SK-MEL-5 (cell line): ENCODE measurements around the gene PIPOX. TPM values are rescaled to one million over a fixed set of nuclear protein-coding genes. Genes with fewer than 3 reads are reported as not detected.
A peak's percentile ranks its signal among the peaks of the same experiment; 100 is the strongest.

ENCODE experiments used
- DNase-seq: peaks from one replicate; pipeline ENCODE4 v3.0.0-alpha.2; 2016; ENCODE audit warnings: low read depth, low spot score
- in situ Hi-C: cut with HindIII; loops from 2 replicates; pipeline ENCODE4 v1.10.0; 2016; ENCODE audit warnings: low sequenced_read_pairs, high pct_unique_total_duplicates, low pct_unique_long_range_greater_than_20kb
- total RNA-seq: library from RNA; depleted of rRNA; stranded (reverse); fragments of >200 nt; shearing (Covaris generic); gene quantifications from 2 replicates; pipeline ENCODE4 v1.2.3, GENCODE V29; 2014

Gene PIPOX
- total RNA-seq, 1 experiment from 2014 or later, result 0.21 TPM

DNA sequence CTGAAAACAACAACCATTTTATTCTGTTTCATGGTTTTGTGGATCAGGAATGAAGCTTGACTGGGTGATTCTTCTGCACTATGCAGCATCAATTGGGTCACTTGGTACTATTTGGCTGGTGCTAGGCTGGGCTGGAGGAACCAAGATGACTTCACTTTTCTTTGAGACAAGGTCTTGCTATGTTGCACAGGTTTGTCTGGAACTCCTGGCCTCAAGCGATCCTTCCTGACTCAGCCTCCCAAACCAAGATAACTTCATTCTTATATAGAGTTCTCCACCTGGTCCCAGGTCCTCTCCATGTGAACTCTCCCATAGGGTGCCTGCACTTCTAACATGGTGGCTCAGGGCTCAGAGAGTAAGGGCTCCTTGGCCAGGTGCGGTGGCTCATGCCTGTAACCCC is 1.9 kb upstream of the PIPOX start:
- in situ Hi-C loops, result no loop called here

DNA sequence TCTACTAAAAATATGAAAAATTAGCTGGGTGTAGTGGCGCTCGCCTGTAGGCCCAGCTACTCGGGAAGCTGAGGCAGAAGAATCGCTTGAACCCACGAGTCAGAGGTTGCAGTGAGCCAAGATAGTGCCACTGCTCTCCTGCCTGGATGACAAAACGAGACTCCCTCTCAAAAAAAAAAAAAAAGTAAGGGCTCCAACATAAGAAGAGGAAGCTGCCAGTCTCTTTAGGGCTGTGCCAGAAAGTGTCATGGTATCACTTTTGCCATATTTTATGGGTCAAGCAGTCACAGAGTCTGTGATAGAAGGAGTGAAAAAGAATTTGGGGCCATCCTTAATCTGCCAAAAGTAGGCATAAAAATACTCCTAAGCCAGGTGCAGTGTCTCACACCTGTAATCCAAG is 1.4 kb upstream of the PIPOX start:
- DNase-seq, result no peak
- in situ Hi-C loops, result no loop called here

More for the DNA sequence above, 1.9 kb upstream of the PIPOX start:
- DNase-seq, result no peak

DNA sequence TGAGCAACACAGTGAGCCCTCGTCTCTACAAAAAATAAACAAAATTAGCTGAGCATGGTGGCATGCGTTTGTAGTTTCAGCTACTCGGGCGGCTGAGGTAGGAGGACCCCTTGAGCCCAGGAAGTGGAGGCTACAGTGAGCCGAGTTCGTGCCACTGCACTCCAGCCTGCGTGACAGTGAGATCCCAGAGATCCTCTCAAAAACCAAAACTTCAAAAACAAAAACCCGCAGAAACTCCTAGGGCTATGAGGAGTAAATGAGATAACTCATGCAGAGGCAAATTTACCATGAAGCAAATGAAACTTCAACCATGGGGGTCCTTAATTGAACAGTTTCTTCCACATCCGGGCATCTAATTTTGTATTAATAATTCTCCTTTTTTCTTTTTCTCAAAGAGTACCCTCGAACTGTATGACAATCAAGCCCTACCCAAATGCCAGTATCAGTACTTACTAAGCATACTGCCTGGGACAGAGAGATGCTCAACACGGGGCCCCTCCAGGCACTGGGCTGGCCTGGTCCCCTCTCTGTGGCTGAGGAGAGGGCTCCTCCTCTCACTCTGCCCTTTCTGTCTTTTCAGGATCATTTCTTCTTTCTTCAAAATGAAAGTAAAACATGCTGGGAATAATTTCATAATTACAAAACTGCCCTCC is 789 bp upstream of the PIPOX start:
- in situ Hi-C loops, result no loop called here
- DNase-seq, result no peak

DNA sequence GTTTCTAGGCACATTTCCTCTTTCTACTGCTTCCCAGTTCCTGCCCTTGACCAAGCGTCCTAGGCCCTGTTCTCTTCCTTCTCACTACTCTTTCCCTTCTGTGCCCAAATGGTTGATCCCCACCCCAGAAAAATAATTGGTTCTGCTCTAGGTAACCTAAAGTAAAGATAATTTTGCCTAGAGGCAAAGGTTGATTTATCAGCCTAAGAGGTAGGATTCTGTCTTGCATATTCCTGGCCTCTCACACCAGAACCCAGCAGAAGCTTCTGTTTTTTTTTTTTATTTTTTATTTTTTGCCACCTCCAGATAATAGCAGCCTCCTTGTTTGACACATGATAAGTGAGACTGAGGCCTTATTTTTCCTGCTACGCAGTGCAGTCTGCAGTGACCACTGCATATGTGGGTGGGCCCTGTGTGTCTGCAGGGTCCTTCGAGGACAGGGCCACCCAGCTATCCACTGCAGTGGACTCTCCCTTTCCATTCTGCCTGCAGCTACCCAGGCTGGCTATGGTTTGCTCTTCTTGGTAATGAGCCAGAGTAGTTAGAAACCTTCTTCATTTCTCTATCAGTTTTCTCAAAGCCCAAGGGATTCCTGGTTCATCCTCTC is 701 bp downstream of the PIPOX start:
- in situ Hi-C loops, result no loop called here
- DNase-seq, result no peak

DNA sequence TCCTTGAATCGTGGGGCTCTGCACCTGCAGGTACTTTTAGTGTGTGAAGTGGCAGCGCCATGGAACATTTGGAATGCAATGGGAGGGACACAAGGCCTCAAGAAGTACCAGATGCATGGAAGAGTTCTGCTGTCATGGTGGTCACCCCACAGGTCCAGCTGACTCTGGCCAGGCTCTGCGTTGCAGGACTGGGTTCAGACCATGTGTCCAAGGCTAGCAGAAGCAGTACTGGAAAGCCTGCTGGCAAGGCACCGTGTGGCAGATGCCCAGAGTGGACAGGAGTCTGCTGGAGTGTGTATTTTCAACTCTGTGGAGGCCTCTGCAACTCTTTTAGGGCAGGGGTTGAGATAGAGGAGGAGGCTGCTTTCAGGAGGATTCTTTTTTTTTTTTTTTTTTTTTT is 2.1 kb downstream of the PIPOX start:
- DNase-seq, result no peak
- in situ Hi-C loops, result no loop called here

DNA sequence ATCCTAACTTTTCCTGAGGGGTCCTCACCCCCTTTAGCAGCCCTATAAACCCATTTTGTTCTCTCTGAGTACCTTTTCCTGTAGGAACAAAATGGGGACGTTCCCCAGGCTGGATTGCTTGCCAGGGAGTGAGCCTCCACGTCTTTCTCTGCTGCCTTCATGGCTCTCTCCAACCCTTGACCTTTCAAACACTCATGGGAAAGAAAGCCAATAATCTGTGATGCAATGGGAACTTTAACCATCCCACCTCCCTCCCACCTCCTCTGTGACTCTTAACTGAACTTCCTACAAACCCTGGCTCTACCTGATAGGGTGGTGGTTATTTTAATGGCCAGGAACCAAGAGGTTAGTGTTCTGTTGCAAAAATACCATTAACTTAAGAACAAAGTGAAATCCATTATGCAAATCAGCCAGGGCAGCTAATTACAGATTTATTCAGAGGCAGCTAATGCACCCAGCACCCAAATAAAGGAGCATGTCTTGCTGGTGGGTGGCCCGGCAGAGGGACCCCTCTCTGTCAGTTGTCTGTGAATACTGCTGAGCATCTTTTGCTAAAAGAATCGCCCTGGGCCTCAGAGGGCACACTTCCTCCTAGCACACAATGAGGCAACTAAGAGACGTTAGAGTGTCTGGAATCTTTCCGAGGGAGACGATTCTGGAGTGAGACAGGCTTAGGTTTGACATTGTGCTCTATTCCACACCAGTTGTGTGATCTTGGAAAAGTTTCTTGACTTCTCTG is 3.0 kb downstream of the PIPOX start:
- in situ Hi-C loops, result no loop called here
- no peak for DNase-seq

DNA sequence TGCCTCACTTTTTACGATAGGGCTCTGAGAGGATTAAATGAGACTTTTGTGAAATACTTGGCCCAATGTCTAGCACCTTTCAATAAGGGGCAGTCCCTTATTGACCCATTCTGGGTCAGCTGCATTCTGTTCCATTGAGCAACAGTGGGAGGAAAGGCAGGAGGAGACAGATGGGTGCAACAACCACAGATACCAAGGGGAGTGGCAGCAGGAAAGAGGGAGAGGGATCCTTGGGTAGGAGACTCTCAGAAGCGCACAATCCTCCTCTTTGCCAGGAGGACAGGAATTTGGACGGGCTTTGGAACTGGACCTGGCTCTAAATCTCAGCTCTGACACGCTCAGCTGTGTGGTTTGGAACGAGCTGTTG is 3.5 kb downstream of the PIPOX start:
- no peak for DNase-seq
- in situ Hi-C loops, result no loop called here

DNA sequence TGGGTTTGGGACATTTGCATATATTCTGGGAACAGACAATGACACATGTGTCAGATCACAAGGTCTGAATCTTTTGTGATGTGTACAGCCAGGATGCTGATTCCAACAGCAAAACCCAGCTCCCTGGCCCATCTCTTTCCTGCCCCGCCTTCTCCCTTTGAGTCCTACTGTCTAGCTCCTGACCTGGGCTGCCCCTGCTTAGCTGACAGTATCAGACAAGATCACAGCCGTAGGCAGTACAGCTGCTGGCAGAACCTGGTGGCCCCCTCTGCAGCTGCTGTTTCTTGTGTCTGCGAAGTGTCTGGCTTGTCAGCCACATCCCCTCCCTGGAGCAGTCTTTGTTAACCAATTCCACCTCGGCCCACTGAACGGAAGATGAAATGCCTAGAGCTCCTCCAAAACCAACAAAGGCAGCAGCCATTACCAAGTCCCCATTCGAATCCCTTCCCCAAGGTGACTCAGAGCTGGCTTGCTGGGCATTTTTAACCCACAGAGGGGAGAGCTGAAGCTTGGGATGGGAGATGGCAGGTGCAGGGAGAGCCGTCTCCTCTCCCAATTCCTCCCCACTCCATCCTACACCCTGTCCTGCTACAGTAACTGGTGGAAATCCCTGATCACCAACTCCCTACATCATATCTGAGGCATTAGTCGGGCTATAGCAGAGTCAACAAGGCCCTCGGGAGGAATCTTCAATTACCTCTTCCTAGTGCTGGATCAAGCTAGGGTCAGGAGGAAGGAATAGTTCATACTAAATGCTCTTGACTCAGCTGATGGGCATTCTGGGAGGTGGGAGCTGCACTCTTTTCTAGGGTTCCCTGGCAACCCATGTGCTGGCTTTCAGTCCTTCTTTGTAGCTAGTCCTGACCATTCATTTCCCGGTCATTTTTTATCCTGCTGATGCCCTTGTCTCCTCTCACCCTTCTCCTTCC is 5.8 kb downstream of the PIPOX start:
- in situ Hi-C loops, result no loop called here
- no peak for DNase-seq

DNA sequence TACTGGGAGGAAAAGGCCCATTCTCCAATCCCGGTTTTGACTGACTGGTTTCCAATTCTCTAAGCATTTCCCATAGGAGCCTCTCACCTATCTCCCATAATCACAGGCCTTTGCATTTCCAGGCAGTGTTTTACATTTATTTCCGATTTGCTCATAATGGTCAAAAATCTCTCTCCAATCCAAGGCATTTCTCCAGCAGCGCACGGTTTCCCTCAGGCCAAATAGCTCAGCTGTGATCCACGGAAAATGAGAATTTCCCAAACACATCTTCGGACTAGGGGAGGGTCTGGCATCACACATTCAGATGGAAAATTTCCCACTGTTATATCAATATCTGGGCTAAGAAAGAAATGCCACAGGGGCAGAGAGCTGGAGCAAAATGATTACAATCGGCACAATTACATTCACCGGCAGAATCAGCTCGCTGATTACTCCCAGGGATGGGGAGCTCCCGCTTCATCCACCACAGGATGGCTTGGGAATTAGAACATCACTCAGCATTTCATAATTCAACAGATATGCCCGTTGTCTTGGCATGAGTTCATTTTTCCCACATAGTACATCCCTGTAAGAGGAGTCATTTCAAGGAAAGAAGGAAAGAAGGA is 6.7 kb downstream of the PIPOX start:
- no peak for DNase-seq
- in situ Hi-C loops, result no loop called here

DNA sequence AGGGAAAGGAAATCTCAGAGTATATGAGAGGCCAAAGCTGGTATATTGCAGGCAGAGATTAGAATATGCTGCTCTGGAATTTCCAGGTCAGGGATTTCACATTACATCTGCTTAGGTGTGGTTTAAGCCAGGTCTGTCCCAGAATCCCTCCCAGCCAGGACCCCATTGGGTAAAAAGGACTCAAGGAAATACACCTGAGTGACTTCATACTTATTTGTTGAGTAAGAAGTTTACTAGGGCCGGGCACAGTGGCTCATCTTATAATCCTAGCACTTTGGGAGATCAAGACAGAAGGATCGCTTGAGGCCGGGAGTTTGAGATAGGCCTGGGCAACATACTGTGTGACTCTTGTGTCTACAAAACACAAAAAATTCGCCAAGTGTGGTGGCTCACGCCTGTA is 7.2 kb downstream of the PIPOX start:
- DNase-seq, result no peak
- in situ Hi-C loops, result no loop called here

DNA sequence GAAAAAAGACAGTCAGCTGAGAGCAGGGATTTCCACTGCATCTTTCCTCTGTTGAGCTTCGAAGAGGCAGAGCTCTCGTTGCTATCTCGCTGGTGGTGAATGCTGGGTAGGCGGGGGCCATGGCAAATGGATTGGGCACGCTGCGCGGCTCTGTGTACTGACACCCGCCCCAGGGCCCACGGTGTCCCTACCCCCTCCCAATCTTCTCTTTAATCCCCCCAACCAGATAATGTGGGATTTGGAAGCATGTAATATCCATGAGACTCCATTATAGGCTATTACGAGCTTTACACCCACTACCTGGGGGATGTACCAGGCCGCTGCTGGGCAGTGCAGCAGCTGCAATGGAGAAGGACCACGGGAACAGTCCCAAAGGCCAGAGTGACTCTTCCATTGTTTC is 8.3 kb downstream of the PIPOX start:
- no peak for DNase-seq
- in situ Hi-C loops, result no loop called here

DNA sequence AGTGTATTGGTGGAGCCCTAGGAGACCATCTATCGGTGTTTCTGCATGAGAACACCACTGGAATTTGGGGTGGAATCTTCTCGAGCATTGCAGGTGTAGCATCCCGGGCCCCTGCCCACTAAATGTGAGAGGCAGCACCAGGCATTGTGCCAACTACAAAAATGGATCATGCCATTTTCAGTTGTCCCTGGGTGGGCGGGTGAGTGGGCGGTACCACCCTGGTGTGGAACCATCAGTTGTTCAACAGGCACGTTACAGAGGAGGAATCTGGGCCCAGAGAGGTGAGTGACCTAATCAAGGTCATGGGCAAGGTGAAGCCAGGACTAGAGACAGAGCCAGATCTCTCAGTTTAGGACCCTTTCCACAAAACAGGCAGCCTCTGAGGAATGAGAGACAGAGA is 8.8 kb downstream of the PIPOX start:
- in situ Hi-C loops, result no loop called here
- DNase-seq, result no peak

DNA sequence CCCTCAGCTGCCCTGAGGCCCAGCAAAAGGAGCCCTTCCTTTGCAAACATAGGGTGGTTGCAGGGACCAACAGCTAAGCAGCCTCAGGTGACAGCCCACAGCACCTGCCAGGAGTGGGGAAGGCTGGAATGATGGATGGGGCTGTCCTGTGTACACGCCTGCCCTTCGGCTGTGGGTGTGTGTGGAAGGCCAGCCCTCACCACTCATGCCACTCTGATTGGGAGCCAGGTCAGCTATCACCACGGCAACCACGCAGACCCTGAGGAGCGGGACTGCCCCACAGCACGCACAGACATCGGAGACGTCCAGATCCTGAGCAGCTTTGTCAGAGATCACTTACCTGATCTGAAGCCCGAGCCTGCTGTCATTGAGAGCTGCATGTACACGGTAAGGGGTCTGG is 11.9 kb downstream of the PIPOX start:
- DNase-seq, result no peak
- in situ Hi-C loops, result no loop called here

DNA sequence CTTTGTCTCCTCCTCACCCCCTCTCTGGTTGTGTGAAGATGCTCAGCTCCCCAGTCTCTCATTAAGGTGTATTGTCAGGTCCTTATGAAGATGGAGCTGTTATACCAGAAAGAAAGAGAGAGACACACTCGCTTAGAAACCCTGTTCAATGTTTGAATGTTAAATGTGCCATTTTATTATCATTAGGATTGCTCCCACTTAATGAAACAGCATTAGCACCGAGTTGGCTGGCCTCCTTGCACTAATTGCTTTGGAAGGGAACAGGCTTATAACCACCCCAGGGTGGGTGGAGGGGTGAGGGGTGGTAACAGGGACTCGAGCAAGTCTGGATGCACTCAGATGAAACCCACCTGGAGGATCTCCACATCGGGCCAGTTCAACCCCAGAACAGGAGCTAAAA is 14.4 kb downstream of the PIPOX start:
- DNase-seq, result no peak
- in situ Hi-C loops, result no loop called here

DNA sequence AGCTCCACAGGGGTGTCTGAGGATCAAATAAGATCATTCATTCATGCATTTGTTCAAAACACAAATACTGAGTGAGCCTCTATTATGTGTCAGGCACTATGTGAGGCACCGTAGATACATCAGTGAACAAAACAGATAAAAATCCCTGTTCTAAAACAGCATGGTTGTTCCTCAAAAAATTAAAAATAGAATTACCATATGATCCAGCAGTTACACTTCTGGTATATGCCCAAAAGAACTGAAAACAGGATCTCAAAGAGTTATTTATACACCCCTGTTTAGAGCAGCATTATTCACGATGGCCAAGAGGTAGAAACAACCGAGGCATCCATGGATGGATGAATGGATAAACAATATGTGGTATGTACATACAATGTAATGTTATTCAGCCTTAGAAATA is 15.4 kb downstream of the PIPOX start:
- in situ Hi-C loops, result no loop called here
- DNase-seq, result no peak

DNA sequence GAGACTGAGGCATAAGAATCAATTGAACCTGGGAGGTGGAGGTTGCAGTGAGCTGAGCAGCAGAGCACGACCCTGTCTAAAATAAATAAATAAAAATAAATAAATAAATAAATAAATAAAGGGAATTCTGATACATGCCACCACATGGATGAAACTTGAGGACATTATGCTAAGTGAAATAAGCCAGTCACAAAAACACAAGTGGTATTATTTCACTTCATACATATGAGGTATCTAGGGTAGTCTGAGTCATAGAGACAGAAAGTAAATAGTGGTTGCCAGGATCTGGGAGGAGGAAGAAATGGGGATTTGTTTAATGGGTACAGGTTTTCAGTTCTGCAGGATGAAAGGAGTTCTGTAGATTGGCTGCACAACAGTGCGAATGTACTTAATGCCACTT is 16.3 kb downstream of the PIPOX start:
- peak; percentile 5 for DNase-seq
- in situ Hi-C loops, result no loop called here

DNA sequence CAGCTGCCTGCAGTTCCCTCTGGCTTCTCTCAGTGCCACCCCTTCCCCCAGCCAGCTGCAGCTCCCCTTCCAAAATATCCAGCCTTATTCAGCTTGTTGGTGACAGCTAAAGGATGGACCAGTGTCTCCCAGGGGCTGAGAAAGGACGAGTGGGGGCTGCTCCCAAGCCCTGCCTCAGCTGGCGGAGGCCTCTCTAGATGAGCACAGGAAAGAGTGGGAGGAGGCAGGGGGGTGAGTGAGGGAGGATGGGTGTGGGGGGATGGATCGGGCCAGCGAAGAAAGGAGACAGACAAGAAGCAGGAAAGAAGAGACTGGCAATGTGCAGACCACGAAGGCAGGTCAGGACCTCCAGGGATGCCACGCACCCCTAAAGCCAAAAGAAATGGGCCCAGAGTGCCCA is 17.5 kb downstream of the PIPOX start:
- DNase-seq, result no peak
- in situ Hi-C loops, result no loop called here

DNA sequence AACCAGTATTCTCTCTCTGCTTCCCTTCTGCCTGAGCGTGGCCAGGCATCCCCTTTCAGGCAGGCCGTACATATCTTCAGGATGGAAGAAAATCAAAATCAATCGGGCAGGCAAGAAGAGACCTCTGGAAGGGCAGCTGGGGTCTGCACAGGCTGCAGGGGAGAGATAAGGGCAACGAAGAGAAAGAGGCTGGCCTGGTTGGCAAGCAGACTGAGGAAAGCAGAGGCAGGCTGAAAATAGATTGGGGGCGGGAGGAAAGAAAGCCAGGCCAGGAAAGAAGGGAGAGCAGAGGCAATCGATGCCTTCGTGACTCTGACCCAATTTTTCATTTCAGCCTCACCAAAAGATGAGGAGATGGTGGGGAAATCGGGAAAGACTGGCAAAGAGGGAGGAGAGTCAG is 18.1 kb downstream of the PIPOX start:
- in situ Hi-C loops, result no loop called here
- DNase-seq, result no peak
